ENCODE data around the gene SYCE1. TPM values are rescaled to one million over a fixed set of nuclear protein-coding genes. Genes with fewer than 3 reads are reported as not detected.

SYCE1 gene
- total and polyA plus RNA-seq, 2 experiments from 2014 or later: 0.12 TPM; not detected in 1

GRCh38 chr10:133536198-133536597 is 29.2 kb downstream of the SYCE1 start:
- no peak for DNase-seq (ENCODE audit: low spot score)
- H3K4me2 ChIP-seq: no peak overlapping the region
- H3K27me3 ChIP-seq: no peaks in the 10 kb centered on the region
- no peaks in the 10 kb centered on the region for H3K36me3 ChIP-seq (replicated peaks; ENCODE audit: insufficient read depth, low read depth)
- no peaks in the 10 kb centered on the region for H3K4me1 ChIP-seq (ENCODE audit: insufficient read depth)
- no peak overlapping the region for H3K27ac ChIP-seq
- H3K9me2 ChIP-seq (replicated peaks; ENCODE audit: insufficient read depth): no peaks in the 10 kb centered on the region
- H3K79me2 ChIP-seq: no peaks in the 10 kb centered on the region
- no peak overlapping the region for H2AFZ ChIP-seq
- no peaks in the 10 kb centered on the region for H4K20me1 ChIP-seq (ENCODE audit: insufficient read depth, poor library complexity, severe bottlenecking)
- H3K9me3 ChIP-seq (ENCODE audit: low read depth): no peaks in the 10 kb centered on the region
- H3K4me3 ChIP-seq: no peak overlapping the region
- WGBS (ENCODE audit: low lambda C conversion rate, missing lambda C conversion rate): 31% methylated on average over 3 of the region's 4 CpGs
- no peak for TF ChIP-seq EZH2phosphoT487 (IDR thresholded peaks at IDR 0.05; ENCODE audit: low read depth, severe bottlenecking, unreplicated experiment)
- TF ChIP-seq EZH2 (IDR thresholded peaks at IDR 0.05; ENCODE audit: borderline replicate concordance): no peak
- TF ChIP-seq CTCF (IDR thresholded peaks at IDR 0.05; ENCODE audit: poor library complexity): no peak

- TF ChIP-seq EZH2 (IDR thresholded peaks at IDR 0.05; ENCODE audit: borderline replicate concordance) (no peak), EZH2phosphoT487 (IDR thresholded peaks at IDR 0.05; ENCODE audit: low read depth, severe bottlenecking, unreplicated experiment) (no peak), CTCF (IDR thresholded peaks at IDR 0.05; ENCODE audit: poor library complexity) (no peak)
- H3K9me2 ChIP-seq (replicated peaks; ENCODE audit: insufficient read depth): no peaks in the 10 kb centered on the region
- WGBS (ENCODE audit: low lambda C conversion rate, missing lambda C conversion rate): 84% methylated on average over 7 of the region's 7 CpGs
Observed at GRCh38 chr10:133534417-133534816, 31.0 kb downstream of the SYCE1 start.

GRCh38 chr10:133532871-133533270 is 32.5 kb downstream of the SYCE1 start:
- no peak for DNase-seq (ENCODE audit: low spot score)
- Histone ChIP-seq H4K20me1 (ENCODE audit: insufficient read depth, poor library complexity, severe bottlenecking) (no peaks in the 10 kb centered on the region), H3K27me3 (no peaks in the 10 kb centered on the region), H3K9me2 (replicated peaks; ENCODE audit: insufficient read depth) (no peaks in the 10 kb centered on the region), H3K79me2 (no peaks in the 10 kb centered on the region), H3K9me3 (ENCODE audit: low read depth) (no peaks in the 10 kb centered on the region), H3K4me2 (no peak overlapping the region), H3K4me1 (ENCODE audit: insufficient read depth) (no peaks in the 10 kb centered on the region), H3K4me3 (no peak overlapping the region), H2AFZ (no peak overlapping the region), H3K27ac (no peak overlapping the region), H3K36me3 (replicated peaks; ENCODE audit: insufficient read depth, low read depth) (no peaks in the 10 kb centered on the region)
- TF ChIP-seq EZH2phosphoT487 (IDR thresholded peaks at IDR 0.05; ENCODE audit: low read depth, severe bottlenecking, unreplicated experiment) (no peak), EZH2 (IDR thresholded peaks at IDR 0.05; ENCODE audit: borderline replicate concordance) (no peak), CTCF (IDR thresholded peaks at IDR 0.05; ENCODE audit: poor library complexity) (no peak)
- 63% methylated on average over 7 of the region's 7 CpGs for WGBS (ENCODE audit: low lambda C conversion rate, missing lambda C conversion rate)

More at GRCh38 chr10:133534417-133534816, 31.0 kb downstream of the SYCE1 start:
- Histone ChIP-seq H3K4me1 (ENCODE audit: insufficient read depth) (no peaks in the 10 kb centered on the region), H3K27ac (no peak overlapping the region), H2AFZ (no peak overlapping the region), H3K36me3 (replicated peaks; ENCODE audit: insufficient read depth, low read depth) (no peaks in the 10 kb centered on the region), H3K4me2 (no peak overlapping the region), H3K27me3 (no peaks in the 10 kb centered on the region), H3K4me3 (no peak overlapping the region), H3K79me2 (no peaks in the 10 kb centered on the region), H4K20me1 (ENCODE audit: insufficient read depth, poor library complexity, severe bottlenecking) (no peaks in the 10 kb centered on the region), H3K9me3 (ENCODE audit: low read depth) (no peaks in the 10 kb centered on the region)
- no peak for DNase-seq (ENCODE audit: low spot score)

GRCh38 chr10:133530506-133530905 is 34.9 kb downstream of the SYCE1 start:
- no peak overlapping the region for H2AFZ ChIP-seq
- no peaks in the 10 kb centered on the region for H3K36me3 ChIP-seq (replicated peaks; ENCODE audit: insufficient read depth, low read depth)
- no peak overlapping the region for H3K4me2 ChIP-seq
- no peaks in the 10 kb centered on the region for H3K27me3 ChIP-seq
- TF ChIP-seq EZH2phosphoT487 (IDR thresholded peaks at IDR 0.05; ENCODE audit: low read depth, severe bottlenecking, unreplicated experiment) (no peak), EZH2 (IDR thresholded peaks at IDR 0.05; ENCODE audit: borderline replicate concordance) (no peak), CTCF (IDR thresholded peaks at IDR 0.05; ENCODE audit: poor library complexity) (no peak)
- H4K20me1 ChIP-seq (ENCODE audit: insufficient read depth, poor library complexity, severe bottlenecking): no peaks in the 10 kb centered on the region
- H3K4me1 ChIP-seq (ENCODE audit: insufficient read depth): no peaks in the 10 kb centered on the region
- no peak overlapping the region for H3K4me3 ChIP-seq
- H3K27ac ChIP-seq: no peak overlapping the region
- 76% methylated on average over 9 of the region's 9 CpGs for WGBS (ENCODE audit: low lambda C conversion rate, missing lambda C conversion rate)
- H3K79me2 ChIP-seq: no peaks in the 10 kb centered on the region
- no peaks in the 10 kb centered on the region for H3K9me3 ChIP-seq (ENCODE audit: low read depth)
- no peak for DNase-seq (ENCODE audit: low spot score)
- H3K9me2 ChIP-seq (replicated peaks; ENCODE audit: insufficient read depth): no peaks in the 10 kb centered on the region
